ENCODE results near the gene SPEN.

The SPEN gene

GRCh38 chr1:15973772-15974171 lies 126.3 kb downstream of the SPEN start:
- Histone ChIP-seq H4K12ac (ENCODE audit: low read depth, low read length) (no peak overlapping the region), H2BK5ac (ENCODE audit: low read depth, low read length, poor library complexity) (no peak overlapping the region), H4K8ac (ENCODE audit: low read depth, low read length) (no peak overlapping the region), H3K18ac (ENCODE audit: low read length) (no peak overlapping the region), H3K4me2 (ENCODE audit: low read length) (no peak overlapping the region), H4K91ac (ENCODE audit: low read depth, low read length) (no peak overlapping the region), H3K4me3 (ENCODE audit: low read depth, low read length) (no peak overlapping the region), H2AK5ac (ENCODE audit: low read length) (no peak overlapping the region), H2AFZ (ENCODE audit: insufficient read depth, low read length, poor library complexity) (no peak overlapping the region), H3K36me3 (ENCODE audit: control insufficient read depth in 1 of 2, insufficient read depth in 2 of 2, low read length in 2 of 2) (peaks cover 15 to 23% of the 10 kb centered on the region in 2 experiments), H2BK12ac (ENCODE audit: low read length) (no peak overlapping the region), H3K23ac (ENCODE audit: low read length) (no peak overlapping the region), H3K14ac (ENCODE audit: low read length) (no peak overlapping the region), H3K79me2 (ENCODE audit: control insufficient read depth, insufficient read depth, low read length, poor library complexity) (peaks cover 7% of the 10 kb centered on the region), H3K4ac (ENCODE audit: low read depth, low read length) (no peak overlapping the region), H3K4me1 (ENCODE audit: control insufficient read depth in 1 of 2, insufficient read depth in 2 of 2, low read length in 2 of 2) (no peaks in the 10 kb centered on the region), H3K9ac (ENCODE audit: low read length) (no peak overlapping the region), H3K27me3 (ENCODE audit: insufficient read depth, low read length) (no peaks in the 10 kb centered on the region), H3K27ac (ENCODE audit: low read depth, low read length) (no peak overlapping the region), H2BK120ac (ENCODE audit: insufficient read depth, low read length, poor library complexity) (no peak overlapping the region), H3K9me3 (ENCODE audit: insufficient read depth, low read depth, low read length) (peaks cover 8% of the 10 kb centered on the region), H3K79me1 (ENCODE audit: low read length) (peaks cover 6% of the 10 kb centered on the region)
- WGBS (ENCODE audit: extremely low coverage, insufficient coverage, insufficient read length), result no CpG with 5 or more reads among the region's 4 CpGs
- no peak for DNase-seq

- peak overlapping the region; percentile 78 for H3K4me2 ChIP-seq (ENCODE audit: low read length)
These were observed 127.3 kb downstream of the SPEN start for GRCh38 chr1:15974855-15975254.

GRCh38 chr1:15975358-15975804 lies 127.9 kb downstream of the SPEN start:
- H2BK5ac ChIP-seq (ENCODE audit: low read depth, low read length, poor library complexity), result no peak overlapping the region
- peak; percentile 39 to 54 for DNase-seq
- H3K18ac ChIP-seq (ENCODE audit: low read length), result no peak overlapping the region
- H3K4me2 ChIP-seq (ENCODE audit: low read length), result peak overlapping the region; percentile 78
- H3K14ac ChIP-seq (ENCODE audit: low read length), result peak overlapping the region; percentile 32
- peak overlapping the region; percentile 29 for H4K8ac ChIP-seq (ENCODE audit: low read depth, low read length)
- peak overlapping the region; percentile 98 for H4K91ac ChIP-seq (ENCODE audit: low read depth, low read length)
- H2BK12ac ChIP-seq (ENCODE audit: low read length), result no peak overlapping the region
- H3K79me1 ChIP-seq (ENCODE audit: low read length), result peaks cover 6% of the 10 kb centered on the region
- H3K27me3 ChIP-seq (ENCODE audit: insufficient read depth, low read length), result no peaks in the 10 kb centered on the region
- no peaks in the 10 kb centered on the region for H3K4me1 ChIP-seq (ENCODE audit: control insufficient read depth in 1 of 2, insufficient read depth in 2 of 2, low read length in 2 of 2)
- no peaks in the 10 kb centered on the region for H3K9me3 ChIP-seq (ENCODE audit: insufficient read depth, low read depth, low read length)
- peaks cover 7 to 13% of the 10 kb centered on the region in 2 experiments for H3K36me3 ChIP-seq (ENCODE audit: control insufficient read depth in 1 of 2, insufficient read depth in 2 of 2, low read length in 2 of 2)
- H3K23ac ChIP-seq (ENCODE audit: low read length), result no peak overlapping the region
- no peak overlapping the region for H2AK5ac ChIP-seq (ENCODE audit: low read length)
- peak overlapping the region; percentile 61 for H3K9ac ChIP-seq (ENCODE audit: low read length)
- H4K12ac ChIP-seq (ENCODE audit: low read depth, low read length), result no peak overlapping the region
- peaks cover 7% of the 10 kb centered on the region for H3K79me2 ChIP-seq (ENCODE audit: control insufficient read depth, insufficient read depth, low read length, poor library complexity)
- H3K4ac ChIP-seq (ENCODE audit: low read depth, low read length), result peak overlapping the region; percentile 65
- no peak overlapping the region for H2AFZ ChIP-seq (ENCODE audit: insufficient read depth, low read length, poor library complexity)
- H3K27ac ChIP-seq (ENCODE audit: low read depth, low read length), result peak overlapping the region; percentile 67
- no peak overlapping the region for H2BK120ac ChIP-seq (ENCODE audit: insufficient read depth, low read length, poor library complexity)
- peak overlapping the region; percentile 95 for H3K4me3 ChIP-seq (ENCODE audit: low read depth, low read length)
- no CpG with 5 or more reads among the region's 47 CpGs for WGBS (ENCODE audit: extremely low coverage, insufficient coverage, insufficient read length)

More at GRCh38 chr1:15974855-15975254, 127.3 kb downstream of the SPEN start:
- H2BK5ac ChIP-seq (ENCODE audit: low read depth, low read length, poor library complexity), result no peak overlapping the region
- H2BK12ac ChIP-seq (ENCODE audit: low read length), result no peak overlapping the region
- H2AK5ac ChIP-seq (ENCODE audit: low read length), result no peak overlapping the region
- peaks cover 7 to 13% of the 10 kb centered on the region in 2 experiments for H3K36me3 ChIP-seq (ENCODE audit: control insufficient read depth in 1 of 2, insufficient read depth in 2 of 2, low read length in 2 of 2)
- no peak overlapping the region for H3K23ac ChIP-seq (ENCODE audit: low read length)
- peaks cover 6% of the 10 kb centered on the region for H3K79me1 ChIP-seq (ENCODE audit: low read length)
- no peak overlapping the region for H3K27ac ChIP-seq (ENCODE audit: low read depth, low read length)
- H3K18ac ChIP-seq (ENCODE audit: low read length), result no peak overlapping the region
- no peak overlapping the region for H4K91ac ChIP-seq (ENCODE audit: low read depth, low read length)
- no peaks in the 10 kb centered on the region for H3K27me3 ChIP-seq (ENCODE audit: insufficient read depth, low read length)
- no peaks in the 10 kb centered on the region for H3K9me3 ChIP-seq (ENCODE audit: insufficient read depth, low read depth, low read length)
- DNase-seq, result no peak
- H3K14ac ChIP-seq (ENCODE audit: low read length), result no peak overlapping the region
- H3K4ac ChIP-seq (ENCODE audit: low read depth, low read length), result peak overlapping the region; percentile 78
- H4K8ac ChIP-seq (ENCODE audit: low read depth, low read length), result peak overlapping the region; percentile 42
- H3K4me1 ChIP-seq (ENCODE audit: control insufficient read depth in 1 of 2, insufficient read depth in 2 of 2, low read length in 2 of 2), result no peaks in the 10 kb centered on the region
- H3K79me2 ChIP-seq (ENCODE audit: control insufficient read depth, insufficient read depth, low read length, poor library complexity), result peaks cover 7% of the 10 kb centered on the region
- no peak overlapping the region for H3K9ac ChIP-seq (ENCODE audit: low read length)
- H2BK120ac ChIP-seq (ENCODE audit: insufficient read depth, low read length, poor library complexity), result no peak overlapping the region
- H3K4me3 ChIP-seq (ENCODE audit: low read depth, low read length), result no peak overlapping the region
- H2AFZ ChIP-seq (ENCODE audit: insufficient read depth, low read length, poor library complexity), result no peak overlapping the region
- H4K12ac ChIP-seq (ENCODE audit: low read depth, low read length), result no peak overlapping the region
- WGBS (ENCODE audit: extremely low coverage, insufficient coverage, insufficient read length), result no CpG with 5 or more reads among the region's 9 CpGs

- peak within 1 kb of the TSS; percentile 93 for H2BK120ac ChIP-seq (ENCODE audit: insufficient read depth, low read length, poor library complexity)
- H3K36me3 ChIP-seq (ENCODE audit: control insufficient read depth in 1 of 2, insufficient read depth in 2 of 2, low read length in 2 of 2), result peaks cover 7 to 13% of the 10 kb centered on the region in 2 experiments
- H3K4me1 ChIP-seq (ENCODE audit: control insufficient read depth in 1 of 2, insufficient read depth in 2 of 2, low read length in 2 of 2), result no peaks in the 10 kb centered on the region
- H3K79me2 ChIP-seq (ENCODE audit: control insufficient read depth, insufficient read depth, low read length, poor library complexity), result peaks cover 7% of the 10 kb centered on the region
- H3K4ac ChIP-seq (ENCODE audit: low read depth, low read length), result peak within 1 kb of the TSS; percentile 87
- H3K9me3 ChIP-seq (ENCODE audit: insufficient read depth, low read depth, low read length), result no peaks in the 10 kb centered on the region
- peaks cover 6% of the 10 kb centered on the region for H3K79me1 ChIP-seq (ENCODE audit: low read length)
- peak within 1 kb of the TSS; percentile 99 for H2AFZ ChIP-seq (ENCODE audit: insufficient read depth, low read length, poor library complexity)
- peak within 1 kb of the TSS; percentile 67 for H3K27ac ChIP-seq (ENCODE audit: low read depth, low read length)
- no CpG with 5 or more reads among the region's 47 CpGs for WGBS (ENCODE audit: extremely low coverage, insufficient coverage, insufficient read length)
- peak; percentile 95 to 99 for DNase-seq
- no peak within 1 kb of the TSS for H2AK5ac ChIP-seq (ENCODE audit: low read length)
- peak within 1 kb of the TSS; percentile 95 for H3K4me3 ChIP-seq (ENCODE audit: low read depth, low read length)
- no peak within 1 kb of the TSS for H3K23ac ChIP-seq (ENCODE audit: low read length)
- H4K12ac ChIP-seq (ENCODE audit: low read depth, low read length), result peak within 1 kb of the TSS; percentile 97
- peak within 1 kb of the TSS; percentile 91 for H3K18ac ChIP-seq (ENCODE audit: low read length)
- H3K9ac ChIP-seq (ENCODE audit: low read length), result peak within 1 kb of the TSS; percentile 85
- peak within 1 kb of the TSS; percentile 93 for H3K14ac ChIP-seq (ENCODE audit: low read length)
- H3K27me3 ChIP-seq (ENCODE audit: insufficient read depth, low read length), result no peaks in the 10 kb centered on the region
- peak within 1 kb of the TSS; percentile 93 for H2BK5ac ChIP-seq (ENCODE audit: low read depth, low read length, poor library complexity)
- H3K4me2 ChIP-seq (ENCODE audit: low read length), result peak within 1 kb of the TSS; percentile 78
- H2BK12ac ChIP-seq (ENCODE audit: low read length), result no peak within 1 kb of the TSS
- H4K91ac ChIP-seq (ENCODE audit: low read depth, low read length), result peak within 1 kb of the TSS; percentile 98
- peak within 1 kb of the TSS; percentile 97 for H4K8ac ChIP-seq (ENCODE audit: low read depth, low read length)
These were observed 128.5 kb downstream of the SPEN start, which contains the start of gene ZBTB17 for GRCh38 chr1:15975805-15976680. ZBTB17 (minus strand) TSS chr1:15976101; CDS start chr1:15948495, 27,606 bp downstream.
